Measurements from ENCODE around the gene KRT13. TPM values are rescaled to one million over a fixed set of nuclear protein-coding genes. Genes with fewer than 3 reads are reported as not detected.

KRT13 gene
- total and polyA plus RNA-seq, 2 donors (not counting 3 experiments of a cell fraction or from before 2014, with no cell fraction given), result not detected

GRCh38 chr17:41552455-41552854 lies 47.0 kb upstream of the KRT13 start:
- Histone ChIP-seq H3K4me3 (replicated peaks in 1 of 3; ENCODE audit: insufficient read depth in 1 of 3, low read depth in 1 of 3, low read length in 3 of 3) (no peak overlapping the region), H3K27ac (ENCODE audit: insufficient read depth, low read depth, low read length) (no peak overlapping the region), H3K27me3 (ENCODE audit: control insufficient read depth in 2 of 2, insufficient read depth in 2 of 2, low read length in 2 of 2) (no peaks in the 10 kb centered on the region), H3K4me1 (ENCODE audit: control insufficient read depth, extremely low read depth, insufficient read depth, low read length) (peaks cover 27% of the 10 kb centered on the region), H3K9me1 (replicated peaks; ENCODE audit: control insufficient read depth, extremely low read depth, insufficient read depth, low read length) (no peaks in the 10 kb centered on the region), H3K4me2 (ENCODE audit: insufficient read depth, low read length) (no peak overlapping the region), H3K9me3 (replicated peaks; ENCODE audit: control insufficient read depth, insufficient read depth, low read length) (no peaks in the 10 kb centered on the region), H2AFZ (ENCODE audit: low read depth, low read length) (no peak overlapping the region), H3K79me2 (ENCODE audit: control insufficient read depth, insufficient read depth, low read length) (no peaks in the 10 kb centered on the region), H3K9ac (replicated peaks; ENCODE audit: extremely low read depth, insufficient read depth, low read length) (no peak overlapping the region), H4K20me1 (replicated peaks; ENCODE audit: control insufficient read depth, extremely low read depth, insufficient read depth, low read length) (no peaks in the 10 kb centered on the region), H3K36me3 (ENCODE audit: control insufficient read depth in 2 of 2, extremely low read depth in 1 of 2, insufficient read depth in 2 of 2, low read length in 2 of 2) (no peaks in the 10 kb centered on the region)
- BruUV-seq (replicated peaks), result no TSS peak
- intact Hi-C loops (cut with micrococcal nuclease), result no loop called here
- ChIA-PET CTCF (interaction anchor here (0.6 to 9.2 kb wide), 5 partner anchors 9 to 110 kb away, joined by 3 to 369 read pairs (median 319); partner anchors contain the start of genes KRT19, KRT35 and KRT36), POLR2A (no interaction called here)
- dilution Hi-C loops (cut with MboI; ENCODE audit: extremely low pct_ligation_motif_present, low sequenced_read_pairs), result no loop called here
- DNase-seq (ENCODE audit: low read depth, low spot score), result no peak
- TF ChIP-seq POLR2AphosphoS5 (IDR thresholded peaks at IDR 0.05; ENCODE audit: insufficient read depth, low read depth, low read length) (no peak), POLR2A (IDR thresholded peaks at IDR 0.05; ENCODE audit: low read depth, low read length) (no peak), MAX (IDR thresholded peaks at IDR 0.05; ENCODE audit: insufficient read depth, insufficient read length) (no peak), CTCF (IDR thresholded peaks at IDR 0.05; ENCODE audit: extremely low read depth in 1 of 2, insufficient read depth in 1 of 2, low read depth in 1 of 2, low read length in 2 of 2) (no peak), EZH2 (IDR thresholded peaks at IDR 0.05; ENCODE audit: borderline replicate concordance, low read depth, low read length, severe bottlenecking) (no peak), MYC (IDR thresholded peaks at IDR 0.05; ENCODE audit: low read depth, low read length) (no peak), JUN (IDR thresholded peaks at IDR 0.05; ENCODE audit: borderline replicate concordance, insufficient read depth, insufficient read length, low read depth) (no peak), FOS (IDR thresholded peaks at IDR 0.05; ENCODE audit: borderline replicate concordance, insufficient read depth, low read length) (no peak), GATA2 (IDR thresholded peaks at IDR 0.05; ENCODE audit: insufficient read depth, insufficient read length, low read depth, low read length) (no peak)
- FAIRE-seq, result no peak
